ENCODE measurements around the gene RAD51AP1. TPM values are rescaled to one million over a fixed set of nuclear protein-coding genes. Genes with fewer than 3 reads are reported as not detected.

RAD51AP1 gene
- polyA plus RNA-seq, 1 donor (not counting 4 experiments of a cell fraction or from before 2014, with no cell fraction given), result 13.0 TPM

DNA sequence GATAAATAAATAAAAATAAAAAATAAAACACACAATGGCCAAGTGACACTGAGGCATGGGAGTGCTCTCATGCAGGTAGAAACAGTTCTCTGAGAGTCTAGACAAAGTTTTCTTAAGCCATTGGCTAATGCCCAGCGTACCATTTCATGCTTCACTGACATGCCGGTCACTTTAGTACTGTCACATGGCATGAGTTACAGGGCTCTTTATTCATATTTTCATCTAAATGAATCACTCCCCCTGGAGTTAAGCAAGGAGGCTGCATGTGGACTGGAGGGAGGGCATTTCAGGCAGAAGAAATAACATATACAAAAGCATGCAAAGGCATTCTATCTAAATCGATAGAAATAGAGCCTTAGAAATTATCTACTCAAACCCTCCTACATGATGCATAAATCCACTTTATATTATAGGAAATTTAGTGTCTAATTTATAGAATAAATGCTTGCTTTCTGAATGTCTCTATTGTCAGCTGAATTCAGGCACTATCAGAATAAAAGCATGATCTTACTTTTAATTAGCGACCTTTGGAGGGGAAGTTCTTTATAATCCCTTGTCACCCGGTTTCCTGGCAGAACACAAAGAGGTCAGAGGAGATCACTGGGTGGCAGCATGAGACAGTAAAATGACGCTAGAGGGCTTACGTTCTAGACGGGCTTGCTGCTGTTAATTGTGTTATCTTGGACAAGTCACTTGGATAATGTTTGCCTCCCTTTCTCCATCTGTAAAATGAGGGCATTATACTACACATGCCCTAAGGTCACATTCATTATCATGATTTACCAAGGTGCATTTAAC, 40.8 kb downstream of the RAD51AP1 start:
- H4K20me1 ChIP-seq (ENCODE audit: control insufficient read depth, extremely low read depth, insufficient read depth, low read length), result no peaks in the 10 kb centered on the region
- H3K79me2 ChIP-seq (ENCODE audit: control insufficient read depth, insufficient read depth, low read length), result no peaks in the 10 kb centered on the region
- no peaks in the 10 kb centered on the region for H3K4me1 ChIP-seq (ENCODE audit: control insufficient read depth, extremely low read depth, insufficient read depth, low read length)
- FAIRE-seq, result no peak
- dilution Hi-C loops (cut with MboI; ENCODE audit: extremely low pct_ligation_motif_present, low sequenced_read_pairs), result no loop called here
- no peak for DNase-seq (ENCODE audit: low read depth, low spot score)
- H3K9ac ChIP-seq (ENCODE audit: control insufficient read depth, extremely low read depth, insufficient read depth, low read length), result no peak overlapping the region
- H3K9me1 ChIP-seq (ENCODE audit: control insufficient read depth, extremely low read depth, insufficient read depth, low read length), result no peaks in the 10 kb centered on the region
- no peaks in the 10 kb centered on the region for H3K27me3 ChIP-seq (ENCODE audit: control insufficient read depth, extremely low read depth, insufficient read depth, low read length)
- no peak overlapping the region for H3K4me2 ChIP-seq (ENCODE audit: control insufficient read depth, extremely low read depth, insufficient read depth, low read depth, low read length)
- no peaks in the 10 kb centered on the region for H3K9me3 ChIP-seq (ENCODE audit: control insufficient read depth, low read depth, low read length)
- no peak overlapping the region for H2AFZ ChIP-seq (ENCODE audit: control insufficient read depth, low read length)
- no peak overlapping the region for H3K27ac ChIP-seq (ENCODE audit: control insufficient read depth, insufficient read depth, low read length)
- TF ChIP-seq, protein P1, sequence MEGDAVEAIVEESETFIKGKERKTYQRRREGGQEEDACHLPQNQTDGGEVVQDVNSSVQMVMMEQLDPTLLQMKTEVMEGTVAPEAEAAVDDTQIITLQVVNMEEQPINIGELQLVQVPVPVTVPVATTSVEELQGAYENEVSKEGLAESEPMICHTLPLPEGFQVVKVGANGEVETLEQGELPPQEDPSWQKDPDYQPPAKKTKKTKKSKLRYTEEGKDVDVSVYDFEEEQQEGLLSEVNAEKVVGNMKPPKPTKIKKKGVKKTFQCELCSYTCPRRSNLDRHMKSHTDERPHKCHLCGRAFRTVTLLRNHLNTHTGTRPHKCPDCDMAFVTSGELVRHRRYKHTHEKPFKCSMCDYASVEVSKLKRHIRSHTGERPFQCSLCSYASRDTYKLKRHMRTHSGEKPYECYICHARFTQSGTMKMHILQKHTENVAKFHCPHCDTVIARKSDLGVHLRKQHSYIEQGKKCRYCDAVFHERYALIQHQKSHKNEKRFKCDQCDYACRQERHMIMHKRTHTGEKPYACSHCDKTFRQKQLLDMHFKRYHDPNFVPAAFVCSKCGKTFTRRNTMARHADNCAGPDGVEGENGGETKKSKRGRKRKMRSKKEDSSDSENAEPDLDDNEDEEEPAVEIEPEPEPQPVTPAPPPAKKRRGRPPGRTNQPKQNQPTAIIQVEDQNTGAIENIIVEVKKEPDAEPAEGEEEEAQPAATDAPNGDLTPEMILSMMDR (optimal IDR thresholded peaks at IDR 0.05 in 1 of 3, IDR thresholded peaks at IDR 0.05 in 1 of 3, conservative IDR thresholded peaks at IDR 0.05 in 1 of 3; ENCODE audit: extremely low read depth in 1 of 3, insufficient read depth in 2 of 3, low read length in 3 of 3), result peak in 1 of 3 experiments; percentile 32
- no peak for TF ChIP-seq EZH2 (IDR thresholded peaks at IDR 0.05; ENCODE audit: low read length)
- no peak overlapping the region for H3K4me3 ChIP-seq (ENCODE audit: control insufficient read depth in 2 of 3, extremely low read depth in 1 of 3, insufficient read depth in 2 of 3, low read depth in 1 of 3, low read length in 3 of 3)
- H3K36me3 ChIP-seq (ENCODE audit: control insufficient read depth in 2 of 2, extremely low read depth in 1 of 2, insufficient read depth in 2 of 2, low read length in 2 of 2), result no peaks in the 10 kb centered on the region

DNA sequence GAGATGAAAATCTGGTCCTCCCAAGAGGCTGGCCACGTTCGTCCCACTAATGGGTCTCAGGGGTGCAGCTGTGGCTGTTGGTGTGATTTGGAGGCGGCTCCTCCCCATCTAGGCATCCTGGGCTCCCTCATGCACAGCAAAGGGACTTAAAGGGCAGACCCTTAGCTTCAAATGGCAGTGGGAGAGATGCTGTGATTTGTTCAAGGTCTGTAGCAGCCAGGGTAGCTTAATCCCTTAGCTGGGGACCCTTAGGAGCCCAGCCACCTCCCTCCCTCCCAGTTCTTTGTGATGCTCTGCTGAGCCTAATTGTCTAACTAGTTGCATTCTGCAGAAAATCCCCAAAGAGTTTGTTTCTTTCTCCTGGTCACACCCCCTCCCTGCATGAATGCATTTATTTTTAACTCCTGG, 41.6 kb downstream of the RAD51AP1 start:
- Histone ChIP-seq H3K27ac (ENCODE audit: control insufficient read depth, insufficient read depth, low read length) (no peak overlapping the region), H3K79me2 (ENCODE audit: control insufficient read depth, insufficient read depth, low read length) (no peaks in the 10 kb centered on the region), H3K36me3 (ENCODE audit: control insufficient read depth in 2 of 2, extremely low read depth in 1 of 2, insufficient read depth in 2 of 2, low read length in 2 of 2) (no peaks in the 10 kb centered on the region), H3K4me1 (ENCODE audit: control insufficient read depth, extremely low read depth, insufficient read depth, low read length) (no peaks in the 10 kb centered on the region), H3K9ac (ENCODE audit: control insufficient read depth, extremely low read depth, insufficient read depth, low read length) (no peak overlapping the region), H3K9me3 (ENCODE audit: control insufficient read depth, low read depth, low read length) (no peaks in the 10 kb centered on the region), H2AFZ (ENCODE audit: control insufficient read depth, low read length) (no peak overlapping the region), H3K9me1 (ENCODE audit: control insufficient read depth, extremely low read depth, insufficient read depth, low read length) (no peaks in the 10 kb centered on the region), H3K4me2 (ENCODE audit: control insufficient read depth, extremely low read depth, insufficient read depth, low read depth, low read length) (no peak overlapping the region), H3K4me3 (ENCODE audit: control insufficient read depth in 2 of 3, extremely low read depth in 1 of 3, insufficient read depth in 2 of 3, low read depth in 1 of 3, low read length in 3 of 3) (no peak overlapping the region), H4K20me1 (ENCODE audit: control insufficient read depth, extremely low read depth, insufficient read depth, low read length) (no peaks in the 10 kb centered on the region), H3K27me3 (ENCODE audit: control insufficient read depth, extremely low read depth, insufficient read depth, low read length) (no peaks in the 10 kb centered on the region)
- DNase-seq (ENCODE audit: low read depth, low spot score) (no peak), FAIRE-seq (no peak)
- TF ChIP-seq, protein P1 (optimal IDR thresholded peaks at IDR 0.05 in 1 of 3, IDR thresholded peaks at IDR 0.05 in 1 of 3, conservative IDR thresholded peaks at IDR 0.05 in 1 of 3; ENCODE audit: extremely low read depth in 1 of 3, insufficient read depth in 2 of 3, low read length in 3 of 3), result no peak
- TF ChIP-seq EZH2 (IDR thresholded peaks at IDR 0.05; ENCODE audit: low read length), result no peak
- dilution Hi-C loops (cut with MboI; ENCODE audit: extremely low pct_ligation_motif_present, low sequenced_read_pairs), result no loop called here
